ENCODE results near the gene GNB1.

The GNB1 gene

GRCh38 chr1:1911350-1912041 lies 20.6 kb upstream of the GNB1 start:
- no peaks in the 10 kb centered on the region for H4K20me1 ChIP-seq (ENCODE audit: control insufficient read depth, insufficient read depth, low read depth, low read length)
- H3K4me3 ChIP-seq (ENCODE audit: low read length): no peak overlapping the region
- no peaks in the 10 kb centered on the region for H3K9me2 ChIP-seq (replicated peaks; ENCODE audit: control insufficient read depth, low read length)
- H3K4me2 ChIP-seq (ENCODE audit: low read length): no peak overlapping the region
- peaks cover 32% of the 10 kb centered on the region for H3K4me1 ChIP-seq (ENCODE audit: control insufficient read depth, low read length)
- H3K9me3 ChIP-seq (ENCODE audit: control insufficient read depth, insufficient read depth, low read length): no peaks in the 10 kb centered on the region
- H3K27ac ChIP-seq (ENCODE audit: low read depth, low read length): no peak overlapping the region
- no peak for TF ChIP-seq EZH2phosphoT487 (IDR thresholded peaks at IDR 0.05; ENCODE audit: borderline replicate concordance, low read length)
- TF ChIP-seq CTCF (IDR thresholded peaks at IDR 0.05; ENCODE audit: low read depth, low read length, poor library complexity, severe bottlenecking): no peak
- no peaks in the 10 kb centered on the region for H3K36me3 ChIP-seq (ENCODE audit: control insufficient read depth, low read length)
- peaks cover 9% of the 10 kb centered on the region; the same call in 1 of the 2 replicates for H3K27me3 ChIP-seq (ENCODE audit: control insufficient read depth, low read length)
- no peaks in the 10 kb centered on the region; the same call in 1 of the 2 replicates for H3F3A ChIP-seq (ENCODE audit: control insufficient read depth, insufficient read depth)
- H3K79me2 ChIP-seq (ENCODE audit: control insufficient read depth, low read length): peaks cover 7% of the 10 kb centered on the region

- Histone ChIP-seq H3K9me3 (ENCODE audit: control insufficient read depth, insufficient read depth, low read length) (no peaks in the 10 kb centered on the region), H3K36me3 (ENCODE audit: control insufficient read depth, low read length) (no peaks in the 10 kb centered on the region), H3K9me2 (replicated peaks; ENCODE audit: control insufficient read depth, low read length) (no peaks in the 10 kb centered on the region), H3K79me2 (ENCODE audit: control insufficient read depth, low read length) (peaks cover 7% of the 10 kb centered on the region), H3K4me3 (ENCODE audit: low read length) (no peak overlapping the region), H3K27ac (ENCODE audit: low read depth, low read length) (no peak overlapping the region), H3K4me1 (ENCODE audit: control insufficient read depth, low read length) (peaks cover 39% of the 10 kb centered on the region), H3K4me2 (ENCODE audit: low read length) (no peak overlapping the region), H3K27me3 (ENCODE audit: control insufficient read depth, low read length) (peaks cover 9% of the 10 kb centered on the region; the same call in 1 of the 2 replicates), H3F3A (ENCODE audit: control insufficient read depth, insufficient read depth) (no peaks in the 10 kb centered on the region; the same call in 1 of the 2 replicates), H4K20me1 (ENCODE audit: control insufficient read depth, insufficient read depth, low read depth, low read length) (no peaks in the 10 kb centered on the region)
- no peak for TF ChIP-seq EZH2phosphoT487 (IDR thresholded peaks at IDR 0.05; ENCODE audit: borderline replicate concordance, low read length)
- no peak for TF ChIP-seq CTCF (IDR thresholded peaks at IDR 0.05; ENCODE audit: low read depth, low read length, poor library complexity, severe bottlenecking)
These were observed 19.9 kb upstream of the GNB1 start for GRCh38 chr1:1910651-1911331.

- Histone ChIP-seq H3K36me3 (ENCODE audit: control insufficient read depth, low read length) (no peaks in the 10 kb centered on the region), H3K9me2 (replicated peaks; ENCODE audit: control insufficient read depth, low read length) (no peaks in the 10 kb centered on the region), H3K4me2 (ENCODE audit: low read length) (peak overlapping the region; percentile 79), H3K9me3 (ENCODE audit: control insufficient read depth, insufficient read depth, low read length) (no peaks in the 10 kb centered on the region), H4K20me1 (ENCODE audit: control insufficient read depth, insufficient read depth, low read depth, low read length) (no peaks in the 10 kb centered on the region), H3F3A (ENCODE audit: control insufficient read depth, insufficient read depth) (no peaks in the 10 kb centered on the region; the same call in 1 of the 2 replicates), H3K27ac (ENCODE audit: low read depth, low read length) (no peak overlapping the region), H3K79me2 (ENCODE audit: control insufficient read depth, low read length) (peaks cover 7% of the 10 kb centered on the region), H3K4me1 (ENCODE audit: control insufficient read depth, low read length) (peaks cover 40% of the 10 kb centered on the region), H3K4me3 (ENCODE audit: low read length) (peak overlapping the region; percentile 72), H3K27me3 (ENCODE audit: control insufficient read depth, low read length) (peaks cover 9% of the 10 kb centered on the region; the same call in 1 of the 2 replicates)
- no peak for TF ChIP-seq EZH2phosphoT487 (IDR thresholded peaks at IDR 0.05; ENCODE audit: borderline replicate concordance, low read length)
- no peak for TF ChIP-seq CTCF (IDR thresholded peaks at IDR 0.05; ENCODE audit: low read depth, low read length, poor library complexity, severe bottlenecking)
These were observed 19.2 kb upstream of the GNB1 start for GRCh38 chr1:1910033-1910465.

All from DOHH2 (cell line).